ENCODE measurements around the gene OSBPL8. TPM values are rescaled to one million over a fixed set of nuclear protein-coding genes. Genes with fewer than 3 reads are reported as not detected.

The OSBPL8 gene
- total and polyA plus RNA-seq, 9 of the 15 experiments (the other 6 are each of a cell fraction or from before 2014, with no cell fraction given) = 17.4 to 82.7 (median 42.8) TPM

- peaks cover 4% of the 10 kb centered on the region; the same call in 1 of the 2 replicates for H4K20me1 ChIP-seq (replicated peaks; ENCODE audit: control insufficient read depth, insufficient read depth, low read length)
- H3K36me3 ChIP-seq (ENCODE audit: control insufficient read depth, insufficient read depth, low read length) = no peaks in the 10 kb centered on the region
- peaks cover 0 to 23% of the 10 kb centered on the region in 2 experiments; a peak in 2 of 5 replicates for H3K4me1 ChIP-seq (replicated peaks in 1 of 2; ENCODE audit: control insufficient read depth in 2 of 2, insufficient read depth in 2 of 2, low read length in 2 of 2)
- intact Hi-C loops (cut with micrococcal nuclease) = loop anchor here (5.0 kb wide), 2 partner anchors 86 to 116 kb away; partner anchors contain the start of gene OSBPL8
- POLR2A ChIA-PET = no interaction called here
- H3K27me3 ChIP-seq (ENCODE audit: control insufficient read depth in 2 of 2, insufficient read depth in 2 of 2, low read length in 2 of 2) = no peaks in the 10 kb centered on the region
- in situ Hi-C loops (cut with MboI) = no loop called here
- no peak overlapping the region for H2AFZ ChIP-seq (ENCODE audit: low read depth, low read length)
- H3K79me2 ChIP-seq (ENCODE audit: control insufficient read depth, insufficient read depth, low read length) = peaks cover 38% of the 10 kb centered on the region
- no TSS peak for BruUV-seq (replicated peaks)
- peak overlapping the region; percentile 31; the same call in 1 of the 3 replicates for H3K27ac ChIP-seq (ENCODE audit: extremely low read depth, low read depth, low read length)
- no peak overlapping the region for H3K4me3 ChIP-seq
- 14% methylated on average over 1 of the region's 1 CpG for WGBS (ENCODE audit: insufficient coverage, low coverage, missing lambda C conversion rate)
- FAIRE-seq (no peak), ATAC-seq (no peak; the same call in 1 of the 3 replicates), DNase-seq (ENCODE audit: extremely low read depth in 1 of 4, low spot score in 3 of 4) (no peak)
- H3K9ac ChIP-seq (ENCODE audit: insufficient read depth in 1 of 2, low read depth in 2 of 2, low read length in 2 of 2) = no peak overlapping the region
- no peaks in the 10 kb centered on the region for H3K9me1 ChIP-seq (ENCODE audit: control insufficient read depth, insufficient read depth, low read length)
- CTCF ChIA-PET (ENCODE audit: low intra/inter-chr PET ratio) = no interaction called here
- no peak overlapping the region for H3K4me2 ChIP-seq (ENCODE audit: insufficient read depth, low read length)
- H3K9me3 ChIP-seq (replicated peaks; ENCODE audit: control insufficient read depth, insufficient read depth, low read depth, low read length) = no peaks in the 10 kb centered on the region
- no peak for TF ChIP-seq U2AF2 (optimal IDR thresholded peaks at IDR 0.05; ENCODE audit: low read depth, low read length)
- TF ChIP-seq NUFIP1 (IDR thresholded peaks at IDR 0.05; ENCODE audit: partially characterized antibody) = no peak
- 0 out of 4 replicates have a peak, but pooled peaks of 1 of the 2 experiments have one; percentile 3 for TF ChIP-seq FOXK2 (conservative IDR thresholded peaks at IDR 0.05 in 1 of 2, IDR thresholded peaks at IDR 0.05 in 1 of 2; ENCODE audit: low read depth in 2 of 2)
- TF ChIP-seq HLTF (IDR thresholded peaks at IDR 0.05) = no peak
- TF ChIP-seq, protein P1, sequence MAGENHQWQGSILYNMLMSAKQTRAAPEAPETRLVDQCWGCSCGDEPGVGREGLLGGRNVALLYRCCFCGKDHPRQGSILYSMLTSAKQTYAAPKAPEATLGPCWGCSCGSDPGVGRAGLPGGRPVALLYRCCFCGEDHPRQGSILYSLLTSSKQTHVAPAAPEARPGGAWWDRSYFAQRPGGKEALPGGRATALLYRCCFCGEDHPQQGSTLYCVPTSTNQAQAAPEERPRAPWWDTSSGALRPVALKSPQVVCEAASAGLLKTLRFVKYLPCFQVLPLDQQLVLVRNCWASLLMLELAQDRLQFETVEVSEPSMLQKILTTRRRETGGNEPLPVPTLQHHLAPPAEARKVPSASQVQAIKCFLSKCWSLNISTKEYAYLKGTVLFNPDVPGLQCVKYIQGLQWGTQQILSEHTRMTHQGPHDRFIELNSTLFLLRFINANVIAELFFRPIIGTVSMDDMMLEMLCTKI (IDR thresholded peaks at IDR 0.05; ENCODE audit: partially characterized antibody) = no peak
- TF ChIP-seq PKNOX1 (IDR thresholded peaks at IDR 0.05) = 0 out of 2 replicates have a peak, but pooled peaks have one; percentile 32
- no peak for TF ChIP-seq GTF2E2 (tag; IDR thresholded peaks at IDR 0.05)
- TF ChIP-seq ZNF76 (CRISPR knock-in tag; IDR thresholded peaks at IDR 0.05; ENCODE audit: borderline replicate concordance) = no peak
- TF ChIP-seq, protein P2, sequence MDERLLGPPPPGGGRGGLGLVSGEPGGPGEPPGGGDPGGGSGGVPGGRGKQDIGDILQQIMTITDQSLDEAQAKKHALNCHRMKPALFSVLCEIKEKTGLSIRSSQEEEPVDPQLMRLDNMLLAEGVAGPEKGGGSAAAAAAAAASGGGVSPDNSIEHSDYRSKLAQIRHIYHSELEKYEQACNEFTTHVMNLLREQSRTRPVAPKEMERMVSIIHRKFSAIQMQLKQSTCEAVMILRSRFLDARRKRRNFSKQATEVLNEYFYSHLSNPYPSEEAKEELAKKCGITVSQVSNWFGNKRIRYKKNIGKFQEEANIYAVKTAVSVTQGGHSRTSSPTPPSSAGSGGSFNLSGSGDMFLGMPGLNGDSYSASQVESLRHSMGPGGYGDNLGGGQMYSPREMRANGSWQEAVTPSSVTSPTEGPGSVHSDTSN (CRISPR knock-in tag; IDR thresholded peaks at IDR 0.05; ENCODE audit: low read depth) = no peak
- TF ChIP-seq, protein P2 (tag; conservative IDR thresholded peaks at IDR 0.05; ENCODE audit: low read depth) = peak; percentile 37; the same call in 1 of the 2 replicates
- no peak for TF ChIP-seq CEBPZ (IDR thresholded peaks at IDR 0.05; ENCODE audit: borderline replicate concordance, low read depth, low read length)
- no peak for TF ChIP-seq GATAD2A (IDR thresholded peaks at IDR 0.05)
Observed at GRCh38 chr12:76471579-76471978, 88.0 kb downstream of the OSBPL8 start.
